Left lobe of liver (tissue), 2 donors: ENCODE data around the gene KPNA2. TPM values are rescaled to one million over a fixed set of nuclear protein-coding genes. Genes with fewer than 3 reads are reported as not detected.
"Not testable (repeated sequence)": the region's sequence is repeated elsewhere in the genome, so short reads cannot be mapped to it uniquely, and the experiment has no call there.

Source experiments
- ATAC-seq: fragments of 200-7000 bp; cut with Tn5 transposase; one replicate; pipeline ENCODE4 v1.9.1; 2020; ENCODE audit warnings: mild to moderate bottlenecking, moderate library complexity
- DNase-seq: peaks from one replicate; pipeline ENCODE4 v3.0.0-alpha.2; 2020; ENCODE audit warnings: low spot score
- total RNA-seq: library from RNA; stranded (reverse); gene quantifications from one replicate; pipeline ENCODE4 v1.2.1, GENCODE V29; 2021
- donor health status: DM: no; HTN: no; CAD: no; lungs with moderate emphysema.
- donor health status: DM: no; HTN: yes; CAD: no.

The KPNA2 gene
- total RNA-seq, 1 donor from 2014 or later, result 9.6 TPM

- peak; percentile 99 for DNase-seq
- ATAC-seq, result peak; percentile 92
Measured at GRCh38 chr17:68019675-68020408, 15.7 kb upstream of the KPNA2 start.

GRCh38 chr17:68020409-68020756 is 15.2 kb upstream of the KPNA2 start:
- ATAC-seq (peak; percentile 65), DNase-seq (peak; percentile 57)

- not testable (repeated sequence) for DNase-seq, ATAC-seq
Measured at GRCh38 chr17:68020791-68021190, 14.7 kb upstream of the KPNA2 start.

GRCh38 chr17:68021963-68022362 is 13.6 kb upstream of the KPNA2 start:
- no peak for DNase-seq
- ATAC-seq, result no peak

- not testable (repeated sequence) for DNase-seq, ATAC-seq
Measured at GRCh38 chr17:68022547-68022946, 13.0 kb upstream of the KPNA2 start.

GRCh38 chr17:68029512-68030215 is 5.9 kb upstream of the KPNA2 start:
- DNase-seq (peak; percentile 79), ATAC-seq (peak; percentile 90)

GRCh38 chr17:68033636-68034451 is 1.7 kb upstream of the KPNA2 start:
- DNase-seq (peak; percentile 15), ATAC-seq (no peak)

- DNase-seq (no peak), ATAC-seq (no peak)
Measured at GRCh38 chr17:68034452-68034776, 1.1 kb upstream of the KPNA2 start.

- peak; percentile 87 for ATAC-seq
- DNase-seq, result peak; percentile 91
Measured at GRCh38 chr17:68035131-68035522, 408 bp upstream of the KPNA2 start.

GRCh38 chr17:68036304-68037147 is 991 bp downstream of the KPNA2 start:
- ATAC-seq (no peak), DNase-seq (no peak)

- peak; percentile 18 for DNase-seq
- ATAC-seq, result no peak
Measured at GRCh38 chr17:68047153-68047846, 11.8 kb downstream of the KPNA2 start.

- not testable (repeated sequence) for DNase-seq, ATAC-seq
Measured at GRCh38 chr17:68047890-68048542, 12.5 kb downstream of the KPNA2 start.

- DNase-seq (no peak), ATAC-seq (no peak)
Measured at GRCh38 chr17:68048996-68049395, 13.5 kb downstream of the KPNA2 start.

GRCh38 chr17:68049812-68050437 is 14.4 kb downstream of the KPNA2 start:
- not testable (repeated sequence) for ATAC-seq

GRCh38 chr17:68051321-68052312 is 16.1 kb downstream of the KPNA2 start:
- DNase-seq, result peak; percentile 41
- not testable (repeated sequence) for ATAC-seq

More at GRCh38 chr17:68049812-68050437, 14.4 kb downstream of the KPNA2 start:
- DNase-seq, result peak; percentile 8

GRCh38 chr17:68052810-68053209 is 17.3 kb downstream of the KPNA2 start:
- ATAC-seq, result no peak
- peak; percentile 31 for DNase-seq

GRCh38 chr17:68053231-68054013 is 17.9 kb downstream of the KPNA2 start:
- ATAC-seq (no peak), DNase-seq (peak; percentile 21)
